HS-27A (cell line): Measurements from ENCODE around the gene WDR76.

Experiments used
- DNase-seq: peaks from one replicate; pipeline ENCODE4 v3.0.0-alpha.2; 2012; ENCODE audit warnings: low read depth, missing footprints

WDR76 gene

GRCh38 chr15:43877371-43877770 lies 50.6 kb downstream of the WDR76 start:
- DNase-seq, result no peak

- DNase-seq, result no peak
Measured at GRCh38 chr15:43878446-43878845, 51.6 kb downstream of the WDR76 start.

- no peak for DNase-seq
Measured at GRCh38 chr15:43879386-43880355, 52.9 kb downstream of the WDR76 start.

- no peak for DNase-seq
Measured at GRCh38 chr15:43880406-43881194, 53.8 kb downstream of the WDR76 start.

- DNase-seq, result no peak
Measured at GRCh38 chr15:43881245-43881644, 54.4 kb downstream of the WDR76 start.

GRCh38 chr15:43881944-43882343 lies 55.1 kb downstream of the WDR76 start:
- no peak for DNase-seq

GRCh38 chr15:43883571-43883970 lies 56.8 kb downstream of the WDR76 start:
- no peak for DNase-seq

- no peak for DNase-seq
Measured at GRCh38 chr15:43886558-43886957, 59.8 kb downstream of the WDR76 start.

- DNase-seq, result no peak
Measured at GRCh38 chr15:43887901-43888300, 61.1 kb downstream of the WDR76 start.

GRCh38 chr15:43889042-43889441 lies 62.2 kb downstream of the WDR76 start:
- no peak for DNase-seq

- DNase-seq, result no peak
Measured at GRCh38 chr15:43893956-43894355, 67.2 kb downstream of the WDR76 start.

- no peak for DNase-seq
Measured at GRCh38 chr15:43895586-43895985, 68.8 kb downstream of the WDR76 start.

GRCh38 chr15:43896543-43896942 lies 69.7 kb downstream of the WDR76 start:
- DNase-seq, result no peak

- no peak for DNase-seq
Measured at GRCh38 chr15:43898891-43899290, 72.1 kb downstream of the WDR76 start.

- DNase-seq, result no peak
Measured at GRCh38 chr15:43899928-43900327, 73.1 kb downstream of the WDR76 start.

- no peak for DNase-seq
Measured at GRCh38 chr15:43900996-43901395, 74.2 kb downstream of the WDR76 start.

- DNase-seq, result no peak
Measured at GRCh38 chr15:43901495-43901894, 74.7 kb downstream of the WDR76 start.

- DNase-seq, result peak; percentile 33
Measured at GRCh38 chr15:43903864-43904290, 77.1 kb downstream of the WDR76 start.

- DNase-seq, result no peak
Measured at GRCh38 chr15:43905755-43906154, 79.0 kb downstream of the WDR76 start.

- no peak for DNase-seq
Measured at GRCh38 chr15:43908516-43909050, 81.8 kb downstream of the WDR76 start.

- peak; percentile 84 for DNase-seq
Measured at GRCh38 chr15:43911235-43911781, 84.5 kb downstream of the WDR76 start.

GRCh38 chr15:43912208-43912607 lies 85.4 kb downstream of the WDR76 start:
- DNase-seq, result no peak
